Activated CD8-positive, alpha-beta T cell treated with anti-CD3 and anti-CD28 coated beads for 36 hours (primary cell): ENCODE results near the gene FSTL4. TPM values are rescaled to one million over a fixed set of nuclear protein-coding genes. Genes with fewer than 3 reads are reported as not detected.
"Not testable (repeated sequence)": the region's sequence is repeated elsewhere in the genome, so short reads cannot be mapped to it uniquely, and the experiment has no call there.

Experiments
- ATAC-seq: fragments of 200-7000 bp; cut with Tn5 transposase; one replicate; pipeline ENCODE4 v1.10.0; 2021; ENCODE audit warnings: mild to moderate bottlenecking, moderate library complexity
- CTCF ChIA-PET: fragments of 350-600 bp; sonication (Branson Sonifier 250); formaldehyde crosslinking; loops from one replicate; lab custom pipeline; 2021; ENCODE audit warnings: antibody characterized with exemption; lab: Charles Lee
- POLR2A ChIA-PET: fragments of 350-600 bp; sonication (Branson Sonifier 250); formaldehyde crosslinking; loops from one replicate; lab custom pipeline; 2021; ENCODE audit warnings: antibody characterized with exemption; lab: Charles Lee
- DNase-seq: peaks from one replicate; pipeline ENCODE4 v3.0.0-alpha.2; 2020
- H3K27ac Mint-ChIP-seq: one replicate; pipeline ENCODE4 v1.8.0; 2021; ENCODE audit warnings: mild to moderate bottlenecking, mixed read lengths
- H3K27me3 Mint-ChIP-seq: one replicate; pipeline ENCODE4 v1.8.0; 2021; ENCODE audit warnings: mixed read lengths
- H3K36me3 Mint-ChIP-seq: one replicate; pipeline ENCODE4 v1.8.0; 2021; ENCODE audit warnings: low read depth, mixed read lengths
- H3K4me1 Mint-ChIP-seq: one replicate; pipeline ENCODE4 v1.8.0; 2021; ENCODE audit warnings: low read depth, mixed read lengths
- H3K4me3 Mint-ChIP-seq: one replicate; pipeline ENCODE4 v1.8.0; 2021; ENCODE audit warnings: mild to moderate bottlenecking, moderate library complexity, mixed read lengths
- H3K9me3 Mint-ChIP-seq: one replicate; pipeline ENCODE4 v1.8.0; 2021; ENCODE audit warnings: mixed read lengths
- CTCF ChIP-seq: fragments of 200-600 bp; IDR thresholded peaks from one replicate; pipeline ENCODE4 v1.8.0; 2022; ENCODE audit warnings: antibody characterized with exemption, mild to moderate bottlenecking
- intact Hi-C: fragments of 100-400 bp; cut with micrococcal nuclease; formaldehyde crosslinking; loops from one replicate; pipeline ENCODE4 v1.10.0; 2022
- total RNA-seq, 2 experiments: library from RNA; stranded (reverse); gene quantifications; one replicate each; pipeline ENCODE4 v1.2.3, GENCODE V29; 2021

The FSTL4 gene
- total RNA-seq, 2 experiments from 2014 or later, result not detected

GRCh38 chr5:133552925-133553525 is 59.3 kb downstream of the FSTL4 start:
- Mint-ChIP-seq H3K4me3 (no peak overlapping the region), H3K36me3 (no peaks in the 10 kb centered on the region)
- POLR2A ChIA-PET, result no interaction called here

GRCh38 chr5:133546500-133546899 is 65.8 kb downstream of the FSTL4 start:
- no peak for TF ChIP-seq CTCF
- intact Hi-C loops, result no loop called here
- no peak overlapping the region for H3K4me3 Mint-ChIP-seq
- ChIA-PET POLR2A (no interaction called here), CTCF (no interaction called here)
- no peaks in the 10 kb centered on the region for H3K36me3 Mint-ChIP-seq
- DNase-seq (no peak), ATAC-seq (no peak)
- no peaks in the 10 kb centered on the region for H3K4me1 Mint-ChIP-seq
- no peaks in the 10 kb centered on the region for H3K9me3 Mint-ChIP-seq
- no peak overlapping the region for H3K27ac Mint-ChIP-seq
- H3K27me3 Mint-ChIP-seq, result peaks cover 27% of the 10 kb centered on the region

More at GRCh38 chr5:133552925-133553525, 59.3 kb downstream of the FSTL4 start:
- peak; percentile 80 for TF ChIP-seq CTCF
- DNase-seq, result peak; percentile 71
- peak; percentile 92 for ATAC-seq
- intact Hi-C loops, result loop anchor here (5.0 kb wide), 1 partner anchor 314 kb away; no protein-coding TSS in a partner anchor
- H3K9me3 Mint-ChIP-seq, result no peaks in the 10 kb centered on the region
- H3K27me3 Mint-ChIP-seq, result peaks cover 24% of the 10 kb centered on the region
- no peak overlapping the region for H3K27ac Mint-ChIP-seq
- CTCF ChIA-PET, result interaction anchor here (0.7 to 1.5 kb wide), 10 partner anchors 9 to 349 kb away, joined by 3 to 7 read pairs (median 3); no protein-coding TSS in a partner anchor
- no peaks in the 10 kb centered on the region for H3K4me1 Mint-ChIP-seq

DNA sequence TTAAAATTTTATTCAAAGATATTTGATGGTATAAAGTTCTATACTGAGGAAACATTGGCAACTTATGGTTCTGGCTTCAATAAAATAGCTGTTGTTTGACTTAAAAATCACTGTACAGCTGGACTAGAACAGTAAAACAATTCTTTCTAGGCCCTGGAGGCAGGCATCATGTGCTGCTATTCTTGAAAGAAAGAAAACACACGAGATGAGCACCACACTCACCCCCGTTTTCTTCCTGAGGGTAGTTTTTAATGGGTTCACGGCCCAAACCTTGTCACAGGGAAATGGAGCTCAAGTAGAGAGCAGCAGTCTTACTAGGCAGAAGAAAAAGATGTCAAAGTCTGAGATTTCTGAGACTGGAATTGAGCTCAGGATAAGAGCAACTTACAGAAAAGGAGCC is 68.0 kb downstream of the FSTL4 start:
- CTCF ChIA-PET, result no interaction called here

DNA sequence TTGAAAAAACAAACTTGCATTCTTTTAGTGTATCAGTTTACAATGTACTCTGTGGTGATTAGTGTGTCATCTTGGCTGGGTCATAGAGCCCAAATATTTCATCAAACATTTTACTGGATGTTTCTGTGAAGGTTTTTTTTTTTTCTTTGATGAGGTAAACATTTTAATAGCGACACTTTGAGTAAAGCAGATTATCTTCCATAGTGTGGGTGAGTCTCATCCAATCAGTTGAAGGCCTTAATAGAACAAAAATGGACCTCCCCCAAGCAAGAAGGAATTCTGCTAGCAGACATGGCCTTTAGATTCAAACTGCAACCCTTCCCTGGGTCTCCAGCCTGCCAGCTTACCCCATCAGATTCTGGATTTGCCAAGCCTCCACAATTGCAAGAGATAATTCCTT is 72.5 kb downstream of the FSTL4 start:
- intact Hi-C loops, result no loop called here
- no peaks in the 10 kb centered on the region for H3K9me3 Mint-ChIP-seq
- DNase-seq (no peak), ATAC-seq (no peak)
- no peak overlapping the region for H3K27ac Mint-ChIP-seq
- H3K27me3 Mint-ChIP-seq, result peaks cover 21% of the 10 kb centered on the region
- POLR2A ChIA-PET, result no interaction called here
- CTCF ChIA-PET, result no interaction called here
- no peaks in the 10 kb centered on the region for H3K36me3 Mint-ChIP-seq
- no peak for TF ChIP-seq CTCF
- H3K4me3 Mint-ChIP-seq, result no peak overlapping the region
- no peaks in the 10 kb centered on the region for H3K4me1 Mint-ChIP-seq

More for the DNA sequence above, 68.0 kb downstream of the FSTL4 start:
- Mint-ChIP-seq H3K4me1 (no peaks in the 10 kb centered on the region), H3K4me3 (no peak overlapping the region), H3K36me3 (no peaks in the 10 kb centered on the region), H3K27me3 (peaks cover 28% of the 10 kb centered on the region), H3K9me3 (no peaks in the 10 kb centered on the region), H3K27ac (no peak overlapping the region)
- POLR2A ChIA-PET, result no interaction called here
- intact Hi-C loops, result no loop called here
- ATAC-seq (no peak), DNase-seq (no peak)
- TF ChIP-seq CTCF, result no peak

DNA sequence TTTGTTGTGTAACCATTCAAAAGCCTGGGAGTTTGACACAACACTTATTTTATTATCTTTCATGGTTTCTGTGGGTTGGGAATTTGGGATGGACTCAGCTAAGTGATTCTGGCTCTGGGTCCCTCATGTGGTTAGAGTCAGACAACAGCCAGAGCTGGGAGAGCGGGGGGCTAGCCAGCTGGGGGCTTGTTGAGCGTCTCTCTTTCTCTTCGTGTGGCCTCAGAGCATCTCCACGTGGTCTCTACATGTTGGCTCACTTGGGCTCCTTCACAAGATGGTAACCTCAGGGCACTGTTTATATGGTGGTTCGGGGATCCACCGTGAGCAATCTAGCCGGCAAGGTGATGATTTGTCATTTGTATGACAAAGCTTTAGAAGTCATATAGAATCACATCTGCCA is 73.6 kb downstream of the FSTL4 start:
- POLR2A ChIA-PET, result no interaction called here
- Mint-ChIP-seq H3K27me3 (peaks cover 20% of the 10 kb centered on the region), H3K27ac (no peak overlapping the region), H3K4me1 (no peaks in the 10 kb centered on the region), H3K9me3 (no peaks in the 10 kb centered on the region), H3K36me3 (no peaks in the 10 kb centered on the region), H3K4me3 (no peak overlapping the region)
- DNase-seq, result no peak
- ATAC-seq, result no peak
- no peak for TF ChIP-seq CTCF
- intact Hi-C loops, result no loop called here
- CTCF ChIA-PET, result no interaction called here

GRCh38 chr5:133535241-133535929 is 77.0 kb downstream of the FSTL4 start:
- H3K4me1 Mint-ChIP-seq, H3K27ac Mint-ChIP-seq, H3K9me3 Mint-ChIP-seq, CTCF ChIA-PET, ATAC-seq, intact Hi-C loops, H3K36me3 Mint-ChIP-seq, POLR2A ChIA-PET, H3K4me3 Mint-ChIP-seq, DNase-seq: not testable (repeated sequence)
- peaks cover 14% of the 10 kb centered on the region for H3K27me3 Mint-ChIP-seq
